Measurements from ENCODE around the gene RNF5.
"Not testable (repeated sequence)": the region's sequence is repeated elsewhere in the genome, so short reads cannot be mapped to it uniquely, and the experiment has no call there.

RNF5 gene

GRCh38 chr6:32190911-32191677 is 12.9 kb downstream of the RNF5 start:
- no peak for DNase-seq

- DNase-seq: no peak
These were observed 13.7 kb downstream of the RNF5 start for GRCh38 chr6:32191696-32192607.

DNA sequence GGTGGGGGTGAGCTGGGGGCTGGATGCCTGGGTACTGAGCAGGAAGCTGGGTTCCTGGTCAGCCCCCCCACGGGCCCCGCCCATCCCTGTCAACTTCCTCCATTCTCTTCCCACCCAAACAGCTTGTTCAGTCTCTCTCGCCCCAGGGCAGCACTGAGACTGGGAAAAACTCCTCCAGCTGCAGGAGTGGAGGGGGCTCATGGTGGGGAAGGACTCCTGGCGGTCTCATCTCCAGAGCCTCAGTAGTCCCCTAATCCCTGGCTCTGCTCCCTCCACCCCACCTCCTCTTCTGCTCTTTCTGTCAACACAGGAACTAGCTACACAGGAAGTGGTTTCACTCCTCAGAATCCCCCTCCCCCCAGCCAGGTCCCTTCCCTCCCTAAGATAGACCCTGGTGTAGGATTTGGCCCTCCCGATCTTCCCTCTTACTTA is 14.4 kb downstream of the RNF5 start, which contains the start of gene GPSM3:
Gene GPSM3, minus strand, starts transcription at position 36 of the 432 bp plus-strand sequence. CDS start 130 bp downstream, outside the sequence.
- no peak for DNase-seq

- DNase-seq: not testable (repeated sequence)
These were observed 14.9 kb downstream of the RNF5 start for GRCh38 chr6:32193096-32193495.

GRCh38 chr6:32194388-32194787 is 16.2 kb downstream of the RNF5 start:
- no peak for DNase-seq

GRCh38 chr6:32194825-32195651 is 16.8 kb downstream of the RNF5 start:
- peak; percentile 32 for DNase-seq

GRCh38 chr6:32195652-32195901 is 17.4 kb downstream of the RNF5 start:
- peak; percentile 96 for DNase-seq

GRCh38 chr6:32195902-32196681 is 17.9 kb downstream of the RNF5 start:
- peak; percentile 76 for DNase-seq

DNA sequence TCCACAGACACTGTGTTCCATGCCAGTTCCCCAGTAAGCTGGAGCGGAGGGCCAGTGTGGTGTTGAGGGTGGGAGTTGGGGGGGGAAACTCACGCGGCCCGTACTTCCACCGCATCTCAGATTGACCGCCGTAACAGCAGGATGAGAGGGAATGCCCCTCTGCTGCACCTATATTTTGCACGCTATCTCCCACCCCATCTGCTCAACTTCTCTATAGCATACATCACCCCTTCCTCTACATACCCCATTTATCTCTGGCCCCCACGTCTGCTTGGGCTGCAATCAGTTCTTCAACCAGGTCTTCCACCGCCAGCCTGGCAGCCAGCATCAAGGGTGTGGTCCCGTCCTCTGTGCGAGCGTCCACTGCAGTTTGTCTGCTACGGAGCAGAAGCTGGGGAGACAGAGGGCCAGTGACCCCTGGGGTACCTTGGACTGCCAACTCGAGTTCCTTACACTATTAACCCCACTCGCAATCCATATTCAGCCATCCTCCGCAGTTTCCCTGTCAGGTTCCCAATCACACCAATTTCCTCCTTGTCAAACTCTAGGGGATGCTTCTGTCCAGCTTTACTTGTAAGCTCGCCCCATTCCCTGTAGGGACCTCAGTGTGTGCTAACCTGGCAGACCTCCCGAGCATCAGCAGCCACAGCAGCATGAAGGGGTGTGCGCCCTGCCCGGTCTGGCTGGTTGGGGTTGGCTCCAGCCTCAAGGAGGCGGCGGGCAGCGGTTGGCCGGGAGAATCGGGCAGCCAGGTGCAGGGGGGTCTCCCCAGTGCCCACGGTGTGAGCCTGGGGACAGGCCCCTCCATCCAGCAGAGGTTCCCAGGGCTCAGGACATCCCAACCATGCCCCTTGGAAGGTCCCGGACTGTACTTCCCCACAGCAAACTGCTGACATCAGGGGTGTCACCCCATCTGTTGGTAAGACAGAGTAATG is 18.7 kb downstream of the RNF5 start:
- DNase-seq: no peak

DNA sequence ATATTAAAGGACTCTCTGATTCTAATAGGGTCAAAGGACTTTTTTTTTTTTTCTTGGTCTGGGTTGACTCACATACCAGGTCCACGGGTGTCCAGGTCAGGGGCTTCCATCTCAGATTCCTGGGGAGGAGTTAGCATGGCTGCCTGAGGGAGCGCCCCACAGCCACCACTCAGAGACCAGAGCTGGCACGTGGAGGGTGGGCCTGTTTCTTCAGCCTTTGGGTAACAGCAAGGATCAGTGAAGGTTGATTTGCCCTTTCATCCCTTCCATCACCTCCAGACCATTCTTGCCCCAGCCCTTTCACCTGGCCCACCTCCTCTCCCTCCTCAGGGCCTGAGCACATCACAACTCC is 20.1 kb downstream of the RNF5 start:
- DNase-seq: no peak

- DNase-seq: no peak
These were observed 20.7 kb downstream of the RNF5 start for GRCh38 chr6:32198866-32199265.

GRCh38 chr6:32200711-32201475 is 22.7 kb downstream of the RNF5 start:
- no peak for DNase-seq

DNA sequence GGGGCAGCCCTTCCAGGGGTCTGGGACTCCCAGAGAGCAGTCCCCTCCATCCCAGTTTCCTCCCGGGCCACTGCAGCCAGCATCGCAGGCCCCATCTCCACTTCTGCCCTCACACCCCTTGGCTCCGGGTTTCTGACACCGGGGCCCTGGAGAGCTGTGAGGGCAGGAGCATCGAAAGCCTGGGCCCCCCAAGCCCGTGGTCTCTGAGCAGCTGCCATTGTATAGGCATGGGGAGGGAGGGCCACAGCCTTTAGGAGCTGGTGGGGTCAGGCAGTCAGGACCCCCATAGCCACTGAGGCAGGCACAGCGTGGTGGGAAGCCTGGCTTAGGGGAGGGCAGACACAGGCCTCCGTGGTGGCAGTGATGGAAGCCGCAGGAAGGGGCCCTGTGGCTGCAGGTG is 24.0 kb downstream of the RNF5 start:
- DNase-seq: no peak

- peak; percentile 32 for DNase-seq
These were observed 25.4 kb downstream of the RNF5 start for GRCh38 chr6:32203426-32204267.

GRCh38 chr6:32204268-32204715 is 26.1 kb downstream of the RNF5 start:
- no peak for DNase-seq

GRCh38 chr6:32208996-32209395 is 30.8 kb downstream of the RNF5 start:
- DNase-seq: no peak

DNA sequence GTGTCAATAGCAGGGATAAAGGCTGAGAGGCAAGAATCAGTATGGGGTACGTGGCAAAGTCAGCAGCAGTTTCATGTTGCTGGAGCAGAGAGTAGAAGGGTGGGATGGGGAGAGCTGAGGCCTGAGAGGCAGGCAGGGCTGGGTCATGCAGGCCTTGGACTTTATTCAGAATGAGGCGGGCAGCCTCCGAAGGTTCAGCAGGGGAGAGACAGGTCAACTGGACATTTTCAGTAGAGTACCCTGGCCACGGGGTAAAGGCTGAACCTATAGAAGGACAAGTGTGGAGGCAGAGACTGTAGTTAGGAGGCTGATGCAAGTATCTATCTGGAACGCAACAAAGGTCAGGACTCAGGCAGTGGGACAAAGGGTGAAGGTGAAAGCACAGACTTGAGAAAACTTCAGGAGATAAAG is 32.0 kb downstream of the RNF5 start:
- no peak for DNase-seq

GRCh38 chr6:32211432-32211831 is 33.2 kb downstream of the RNF5 start:
- not testable (repeated sequence) for DNase-seq

- DNase-seq: no peak
These were observed 34.0 kb downstream of the RNF5 start for GRCh38 chr6:32212076-32212760.
